ENCODE results near the gene PLEKHA8. TPM values are rescaled to one million over a fixed set of nuclear protein-coding genes. Genes with fewer than 3 reads are reported as not detected.

PLEKHA8 gene
- total RNA-seq, 4 donors from 2014 or later, result 9.9 to 30.1 (median 15.2) TPM

- H3K4me1 ChIP-seq, result peaks cover 0 to 5% (median 2%) of the 10 kb centered on the region in 4 donors
- H3K27me3 ChIP-seq, result no peaks in the 10 kb centered on the region
- peaks cover 0 to 5% (median 0%) of the 10 kb centered on the region in 3 donors for H3K36me3 ChIP-seq
- no peak overlapping the region for H3K4me3 ChIP-seq
- TF ChIP-seq CTCF (IDR thresholded peaks at IDR 0.05), result no peak
- no peak for TF ChIP-seq POLR2A (IDR thresholded peaks at IDR 0.05)
- no peaks in the 10 kb centered on the region for H3K9me3 ChIP-seq
- no peak for DNase-seq
- no peak overlapping the region for H3K27ac ChIP-seq
These were observed 127.3 kb downstream of the PLEKHA8 start for GRCh38 chr7:30155481-30155880.

GRCh38 chr7:30157204-30157603 lies 129.0 kb downstream of the PLEKHA8 start:
- no peak for DNase-seq
- Histone ChIP-seq H3K4me3 (no peak overlapping the region), H3K9me3 (no peaks in the 10 kb centered on the region), H3K27me3 (no peaks in the 10 kb centered on the region), H3K4me1 (peaks cover 0 to 5% (median 2%) of the 10 kb centered on the region in 4 donors), H3K27ac (no peak overlapping the region), H3K36me3 (no peaks in the 10 kb centered on the region)
- TF ChIP-seq CTCF (IDR thresholded peaks at IDR 0.05) (no peak), POLR2A (IDR thresholded peaks at IDR 0.05) (no peak)

- peak overlapping the region in 1 of 4 donors; percentile 4 for H3K27ac ChIP-seq
- no peaks in the 10 kb centered on the region for H3K36me3 ChIP-seq
- H3K4me3 ChIP-seq, result no peak overlapping the region
- TF ChIP-seq POLR2A (IDR thresholded peaks at IDR 0.05) (no peak), CTCF (IDR thresholded peaks at IDR 0.05) (no peak)
- peaks cover 0 to 5% (median 2%) of the 10 kb centered on the region in 4 donors for H3K4me1 ChIP-seq
- H3K9me3 ChIP-seq, result no peaks in the 10 kb centered on the region
- peak in 1 of 3 donors; percentile 64 for DNase-seq
- H3K27me3 ChIP-seq, result no peaks in the 10 kb centered on the region
These were observed 131.0 kb downstream of the PLEKHA8 start for GRCh38 chr7:30159163-30159562.

GRCh38 chr7:30159698-30160143 lies 131.5 kb downstream of the PLEKHA8 start:
- Histone ChIP-seq H3K4me3 (no peak overlapping the region), H3K27ac (peak overlapping the region in 2 of 4 donors; percentile 4 to 6), H3K36me3 (no peaks in the 10 kb centered on the region), H3K9me3 (no peaks in the 10 kb centered on the region), H3K27me3 (no peaks in the 10 kb centered on the region), H3K4me1 (peaks cover 0 to 5% (median 2%) of the 10 kb centered on the region in 4 donors)
- DNase-seq, result peak in 1 of 3 donors; percentile 43
- no peak for TF ChIP-seq POLR2A (IDR thresholded peaks at IDR 0.05)
- peak in 2 of 6 experiments; percentile 20 to 25 for TF ChIP-seq CTCF (IDR thresholded peaks at IDR 0.05)

GRCh38 chr7:30160329-30160728 lies 132.1 kb downstream of the PLEKHA8 start:
- H3K27me3 ChIP-seq, result no peaks in the 10 kb centered on the region
- H3K9me3 ChIP-seq, result no peaks in the 10 kb centered on the region
- no peak overlapping the region for H3K4me3 ChIP-seq
- no peaks in the 10 kb centered on the region for H3K36me3 ChIP-seq
- DNase-seq, result no peak
- TF ChIP-seq POLR2A (IDR thresholded peaks at IDR 0.05), result no peak
- no peak for TF ChIP-seq CTCF (IDR thresholded peaks at IDR 0.05)
- H3K4me1 ChIP-seq, result peaks cover 0 to 5% (median 2%) of the 10 kb centered on the region in 4 donors
- H3K27ac ChIP-seq, result no peak overlapping the region

- Histone ChIP-seq H3K4me3 (no peak overlapping the region), H3K36me3 (no peaks in the 10 kb centered on the region), H3K9me3 (no peaks in the 10 kb centered on the region)
These were observed 133.9 kb downstream of the PLEKHA8 start for GRCh38 chr7:30162133-30162532.

More at GRCh38 chr7:30162133-30162532, 133.9 kb downstream of the PLEKHA8 start:
- Histone ChIP-seq H3K4me1 (peaks cover 0 to 5% (median 2%) of the 10 kb centered on the region in 4 donors), H3K27ac (no peak overlapping the region), H3K27me3 (no peaks in the 10 kb centered on the region)
- DNase-seq, result no peak
- TF ChIP-seq CTCF (IDR thresholded peaks at IDR 0.05), result no peak
- TF ChIP-seq POLR2A (IDR thresholded peaks at IDR 0.05), result no peak
